MM.1S (cell line): ENCODE results near the gene TULP4.

Experiments used
- DNase-seq: peaks from one replicate; pipeline ENCODE4 v3.0.0-alpha.2; 2015
- H2AFZ ChIP-seq: fragments of 300-600 bp; sonication (generic); 2 replicates; pipeline ENCODE4 v1.6.0; 2016; ENCODE audit warnings: antibody characterized with exemption, low read length
- H3F3A ChIP-seq: fragments of 300-600 bp; sonication (generic); 2 replicates; pipeline ENCODE4 v1.6.1; 2016; ENCODE audit warnings: mild to moderate bottlenecking, antibody characterized with exemption, low read length, moderate library complexity, mixed read lengths; ENCODE audit not compliant: insufficient read depth
- H3K27ac ChIP-seq: fragments of 300-600 bp; sonication (generic); 2 replicates; pipeline ENCODE4 v1.5.1; 2016; ENCODE audit warnings: mild to moderate bottlenecking, low read length
- H3K27me3 ChIP-seq: fragments of 300-600 bp; sonication (generic); replicated peaks from 2 replicates; pipeline ENCODE4 v1.6.0; 2016; ENCODE audit warnings: low read length; ENCODE audit not compliant: insufficient read depth
- H3K36me3 ChIP-seq: fragments of 300-600 bp; sonication (generic); replicated peaks from 2 replicates; pipeline ENCODE4 v1.6.1; 2016; ENCODE audit warnings: mild to moderate bottlenecking, low read length, mixed read lengths; ENCODE audit not compliant: insufficient read depth
- H3K4me1 ChIP-seq: fragments of 300-600 bp; sonication (generic); 2 replicates; pipeline ENCODE4 v1.6.1; 2016; ENCODE audit warnings: low read length, mixed read lengths
- H3K4me2 ChIP-seq: fragments of 300-600 bp; sonication (generic); 2 replicates; pipeline ENCODE4 v1.6.0; 2016; ENCODE audit warnings: low read depth, low read length
- H3K4me3 ChIP-seq: fragments of 300-600 bp; sonication (generic); 2 replicates; pipeline ENCODE4 v1.5.1; 2016; ENCODE audit warnings: low read length, mixed read lengths
- H3K79me2 ChIP-seq: fragments of 300-600 bp; sonication (generic); 2 replicates; pipeline ENCODE4 v1.6.1; 2016; ENCODE audit warnings: mixed run types, low read length, mixed read lengths
- H3K9ac ChIP-seq: fragments of 300-600 bp; sonication (generic); 2 replicates; pipeline ENCODE4 v1.6.1; 2016; ENCODE audit warnings: low read length, mixed read lengths
- H3K9me2 ChIP-seq: fragments of 300-600 bp; sonication (generic); replicated peaks from 2 replicates; pipeline ENCODE4 v1.6.1; 2016; ENCODE audit warnings: mild to moderate bottlenecking, low read length, mixed read lengths; ENCODE audit not compliant: insufficient read depth
- H3K9me3 ChIP-seq: fragments of 300-600 bp; sonication (generic); replicated peaks from 2 replicates; pipeline ENCODE4 v1.6.1; 2016; ENCODE audit warnings: mild to moderate bottlenecking, low read length, mixed read lengths; ENCODE audit not compliant: insufficient read depth
- H4K20me1 ChIP-seq: fragments of 300-600 bp; sonication (generic); 2 replicates; pipeline ENCODE4 v1.6.1; 2016; ENCODE audit warnings: mild to moderate bottlenecking, low read length, moderate library complexity, mixed read lengths; ENCODE audit not compliant: insufficient read depth
- CTCF ChIP-seq: fragments of 300-600 bp; sonication (generic); IDR thresholded peaks from 2 replicates; pipeline ENCODE4 v1.5.1; 2016; ENCODE audit warnings: antibody characterized with exemption, low read length, mixed read lengths
- EZH2 ChIP-seq: fragments of 300-600 bp; sonication (generic); optimal IDR thresholded peaks from 2 replicates; pipeline ENCODE3; 2017; ENCODE audit warnings: low read depth, mild to moderate bottlenecking, antibody characterized with exemption, low read length, mixed read lengths
- EZH2phosphoT487 ChIP-seq: fragments of 300-600 bp; sonication (generic); IDR thresholded peaks from 2 replicates; pipeline ENCODE4 v1.6.1; 2018; ENCODE audit warnings: antibody characterized with exemption, low read length

TULP4 gene

GRCh38 chr6:158381214-158381613 lies 68.9 kb downstream of the TULP4 start:
- Histone ChIP-seq H3K4me2 (no peak overlapping the region), H2AFZ (no peak overlapping the region), H3F3A (no peaks in the 10 kb centered on the region), H3K9ac (no peak overlapping the region), H3K27ac (no peak overlapping the region), H3K79me2 (no peaks in the 10 kb centered on the region), H3K4me3 (no peak overlapping the region), H3K36me3 (no peaks in the 10 kb centered on the region), H3K9me2 (no peaks in the 10 kb centered on the region), H3K27me3 (no peaks in the 10 kb centered on the region), H4K20me1 (no peaks in the 10 kb centered on the region), H3K9me3 (no peaks in the 10 kb centered on the region), H3K4me1 (no peaks in the 10 kb centered on the region)
- no peak for TF ChIP-seq CTCF
- TF ChIP-seq EZH2phosphoT487 = no peak
- no peak for TF ChIP-seq EZH2
- DNase-seq = no peak

- H3K4me1 ChIP-seq = no peaks in the 10 kb centered on the region
- H3K4me3 ChIP-seq = no peak overlapping the region
- H4K20me1 ChIP-seq = no peaks in the 10 kb centered on the region
- no peak overlapping the region for H3K9ac ChIP-seq
- H2AFZ ChIP-seq = no peak overlapping the region
- no peaks in the 10 kb centered on the region for H3K27me3 ChIP-seq
- H3K9me2 ChIP-seq = no peaks in the 10 kb centered on the region
- TF ChIP-seq CTCF (no peak), EZH2phosphoT487 (no peak), EZH2 (no peak)
- no peaks in the 10 kb centered on the region for H3K9me3 ChIP-seq
- H3K4me2 ChIP-seq = no peak overlapping the region
- DNase-seq = no peak
- no peaks in the 10 kb centered on the region for H3F3A ChIP-seq
- no peaks in the 10 kb centered on the region for H3K36me3 ChIP-seq
- H3K79me2 ChIP-seq = no peaks in the 10 kb centered on the region
- no peak overlapping the region for H3K27ac ChIP-seq
Observed at GRCh38 chr6:158382491-158382890, 70.2 kb downstream of the TULP4 start.

- no peaks in the 10 kb centered on the region for H4K20me1 ChIP-seq
- no peak overlapping the region for H2AFZ ChIP-seq
- no peaks in the 10 kb centered on the region for H3K79me2 ChIP-seq
- no peaks in the 10 kb centered on the region for H3K27me3 ChIP-seq
- H3K4me3 ChIP-seq = no peak overlapping the region
- no peak for DNase-seq
- TF ChIP-seq CTCF = no peak
- TF ChIP-seq EZH2phosphoT487 = no peak
- TF ChIP-seq EZH2 = no peak
- H3K9me2 ChIP-seq = no peaks in the 10 kb centered on the region
- H3F3A ChIP-seq = no peaks in the 10 kb centered on the region
- no peaks in the 10 kb centered on the region for H3K9me3 ChIP-seq
- H3K9ac ChIP-seq = no peak overlapping the region
- no peak overlapping the region for H3K27ac ChIP-seq
- no peaks in the 10 kb centered on the region for H3K4me1 ChIP-seq
- H3K4me2 ChIP-seq = no peak overlapping the region
- H3K36me3 ChIP-seq = no peaks in the 10 kb centered on the region
Observed at GRCh38 chr6:158383057-158383456, 70.8 kb downstream of the TULP4 start.
